SW480 (cell line): ENCODE data around the gene ANO3.
A peak's percentile ranks its signal among the peaks of the same experiment; 100 is the strongest.

Experiments used
- DNase-seq: peaks from one replicate; pipeline ENCODE4 v3.0.0-alpha.2; 2016; ENCODE audit warnings: low spot score

The ANO3 gene

GRCh38 chr11:26359055-26359454, 27.1 kb downstream of the ANO3 start:
- DNase-seq, result no peak

DNA sequence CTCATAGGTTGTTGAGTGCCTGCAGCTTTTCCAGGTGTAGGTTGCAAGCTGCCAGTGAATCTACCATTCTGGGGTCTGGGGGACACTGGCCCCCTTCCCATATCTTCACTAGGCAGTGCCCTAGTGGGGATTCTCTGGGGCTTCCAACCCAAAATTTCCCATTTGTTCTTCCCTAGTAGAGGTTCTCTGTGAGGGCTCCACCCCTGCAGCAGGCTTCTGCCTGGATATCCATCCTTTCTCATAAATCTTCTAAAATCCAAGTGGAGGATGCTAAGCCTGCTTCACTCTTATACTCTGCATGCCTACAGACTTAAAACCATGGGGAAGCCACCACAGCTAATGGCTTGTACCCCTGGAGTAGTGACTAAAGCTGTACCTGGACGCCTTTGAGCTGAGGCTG, 33.4 kb downstream of the ANO3 start:
- DNase-seq, result no peak

GRCh38 chr11:26377619-26378018, 45.7 kb downstream of the ANO3 start:
- DNase-seq, result no peak

GRCh38 chr11:26399336-26399735, 67.4 kb downstream of the ANO3 start:
- no peak for DNase-seq

GRCh38 chr11:26410706-26411366, 78.9 kb downstream of the ANO3 start:
- no peak for DNase-seq

DNA sequence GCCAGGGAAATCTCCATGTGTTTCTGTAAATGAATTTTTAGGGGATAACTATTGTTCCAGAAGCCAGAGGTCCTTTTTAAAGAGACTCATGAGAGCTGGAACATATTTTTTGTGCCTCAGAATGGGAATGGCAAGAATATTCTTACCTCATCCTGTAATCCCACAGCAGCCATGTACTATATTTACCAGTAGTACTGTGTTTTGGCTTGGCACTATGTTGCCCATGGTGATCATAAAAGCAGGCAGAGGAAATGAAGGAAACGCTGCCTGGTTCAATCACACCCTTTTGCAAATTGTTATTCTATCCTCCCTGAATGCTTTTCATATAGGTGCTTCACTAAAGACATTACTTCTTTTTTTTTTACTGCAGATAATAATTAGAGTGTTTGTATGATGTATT, 81.0 kb downstream of the ANO3 start:
- no peak for DNase-seq

DNA sequence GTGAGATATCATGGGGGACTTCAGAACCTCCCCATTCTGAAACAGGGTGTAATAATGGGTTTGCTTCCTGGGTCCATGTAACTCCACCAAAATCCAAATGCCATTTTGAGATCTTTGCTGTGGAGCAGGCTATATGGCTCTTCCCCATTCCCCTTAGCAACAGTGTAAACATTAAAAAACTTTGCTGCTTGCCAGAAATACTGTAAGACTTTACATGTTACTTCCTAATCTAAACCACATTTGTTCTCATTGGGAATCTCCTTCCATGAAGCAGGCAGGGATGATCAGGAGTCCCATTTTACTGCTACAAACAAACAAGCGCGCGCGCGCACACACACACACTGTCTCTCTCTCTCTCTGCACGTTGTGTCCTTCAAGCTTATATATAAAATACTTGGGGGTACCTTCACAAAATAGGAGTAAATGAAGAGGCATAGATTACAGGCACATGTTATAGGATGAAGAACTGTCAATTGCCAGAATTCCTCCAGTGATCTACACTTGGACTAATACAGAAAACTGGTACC, 86.5 kb downstream of the ANO3 start:
- no peak for DNase-seq

GRCh38 chr11:26420331-26420730, 88.4 kb downstream of the ANO3 start:
- DNase-seq, result no peak

GRCh38 chr11:26424255-26424654, 92.3 kb downstream of the ANO3 start:
- DNase-seq, result no peak

DNA sequence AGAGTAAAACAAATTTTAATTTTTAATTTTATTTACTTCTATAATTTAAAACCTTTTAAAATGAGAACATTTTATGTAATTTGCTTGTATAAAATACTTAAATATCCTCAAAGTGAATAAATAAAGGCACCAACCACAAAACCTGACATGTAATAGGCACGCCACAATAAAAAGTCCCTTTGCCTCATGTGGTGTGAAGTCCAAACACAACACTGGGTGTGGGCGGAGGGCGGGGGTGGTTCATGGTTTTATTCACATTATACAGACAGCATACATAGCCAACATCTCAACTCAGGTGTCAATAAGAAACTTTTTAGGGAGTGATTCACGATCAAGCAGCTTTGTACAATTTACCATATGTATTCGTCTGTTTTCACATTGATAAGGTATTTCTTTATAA, 107.9 kb downstream of the ANO3 start:
- DNase-seq, result peak; percentile 8

- no peak for DNase-seq
These were observed 110.2 kb downstream of the ANO3 start for GRCh38 chr11:26442131-26442530.

DNA sequence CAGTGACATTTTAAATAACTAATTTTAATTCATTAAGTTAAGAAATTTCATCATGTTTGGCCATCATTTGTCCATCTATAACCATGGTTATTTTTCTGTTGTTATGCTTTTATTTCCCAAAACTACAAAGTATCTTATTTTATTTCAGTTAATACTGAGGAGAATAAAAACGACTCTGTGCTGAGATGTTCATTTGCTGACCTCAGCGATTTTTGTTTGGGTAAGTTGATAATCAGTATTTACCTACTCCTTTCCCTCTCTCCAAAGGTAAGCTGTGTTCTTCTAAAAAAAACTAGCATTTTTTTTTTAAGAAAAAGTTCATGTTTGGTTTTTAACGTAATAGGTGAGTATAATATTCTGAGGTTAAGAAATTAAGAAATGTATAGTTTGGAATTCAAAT, 111.7 kb downstream of the ANO3 start:
- no peak for DNase-seq

GRCh38 chr11:26457636-26458035, 125.7 kb downstream of the ANO3 start:
- DNase-seq, result no peak

GRCh38 chr11:26465274-26465673, 133.3 kb downstream of the ANO3 start:
- DNase-seq, result no peak

DNA sequence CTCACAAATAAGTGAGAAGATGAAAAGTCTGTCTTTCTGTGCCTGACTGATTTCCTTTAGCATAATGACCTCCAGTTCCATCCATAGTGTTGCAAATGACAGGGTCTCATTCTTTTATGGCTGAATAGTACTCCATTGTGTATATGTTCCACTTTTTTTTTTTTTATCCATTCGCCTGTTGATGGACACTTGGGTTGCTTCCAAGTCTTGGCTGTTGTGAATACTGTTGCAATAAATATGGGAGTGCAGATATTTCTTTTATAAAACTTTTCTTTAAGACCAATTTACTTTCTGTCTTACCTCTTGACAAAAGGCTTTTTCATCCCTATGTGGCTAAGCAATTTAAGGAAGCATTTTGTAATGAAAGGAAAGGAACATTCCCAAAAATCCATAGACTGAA, 135.6 kb downstream of the ANO3 start:
- DNase-seq, result no peak

DNA sequence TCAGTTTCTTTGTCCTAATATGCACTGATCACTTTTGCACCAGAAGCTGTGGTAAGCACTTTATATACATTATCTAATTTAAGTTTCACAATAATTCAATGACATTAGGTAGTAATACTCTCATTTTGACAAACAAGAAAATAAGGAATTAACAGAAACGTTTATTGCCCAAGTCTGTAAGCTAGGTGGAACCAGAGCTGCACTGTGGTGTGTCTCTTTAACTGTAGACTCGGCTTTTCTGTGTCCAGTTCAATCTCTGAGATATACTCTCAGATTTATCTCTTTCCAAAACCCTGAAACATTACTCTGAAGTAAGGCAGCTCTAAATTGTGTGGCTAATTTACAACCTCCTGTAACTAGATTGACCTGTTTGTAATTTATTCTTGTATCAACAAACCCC, 139.1 kb downstream of the ANO3 start:
- DNase-seq, result no peak

- no peak for DNase-seq
These were observed 141.6 kb downstream of the ANO3 start for GRCh38 chr11:26473216-26474194.

DNA sequence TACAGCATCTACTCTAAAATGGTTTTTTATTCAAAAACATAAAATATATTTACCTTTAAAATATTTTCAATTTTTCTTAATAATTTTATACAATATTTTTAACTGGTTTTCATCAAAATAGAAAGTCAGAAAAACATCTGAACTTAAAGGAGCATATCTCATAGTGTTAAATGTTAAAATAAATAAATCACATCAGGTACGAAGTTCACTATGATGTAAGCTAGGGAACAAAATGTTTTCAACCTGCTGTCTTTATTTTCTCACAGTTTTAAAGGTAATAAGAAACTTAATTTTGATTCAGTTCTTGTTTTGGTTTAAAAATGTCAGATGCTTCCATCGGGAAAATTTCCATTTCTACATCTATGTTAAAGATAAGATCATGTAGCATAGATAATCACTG, 142.5 kb downstream of the ANO3 start:
- no peak for DNase-seq

GRCh38 chr11:26477396-26477795, 145.5 kb downstream of the ANO3 start:
- no peak for DNase-seq

DNA sequence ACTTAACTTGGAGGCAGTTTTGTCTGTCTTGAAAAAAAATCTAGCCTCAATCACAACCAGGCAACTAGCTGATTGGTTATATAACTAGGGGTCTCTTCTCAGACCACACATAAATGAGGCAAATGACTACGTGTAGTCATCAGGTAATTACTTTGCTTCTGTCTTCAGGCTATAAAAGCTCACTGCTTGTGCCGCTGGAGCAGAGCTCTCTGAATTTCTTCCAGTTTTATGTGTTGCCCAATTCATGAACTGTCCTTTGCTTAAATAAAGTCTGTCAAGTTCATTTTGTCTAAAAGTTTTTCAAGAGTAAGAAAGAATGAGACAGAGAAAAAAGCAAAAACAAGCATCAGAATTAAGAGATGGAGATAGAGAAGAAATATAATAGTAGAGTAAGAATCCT, 146.8 kb downstream of the ANO3 start:
- no peak for DNase-seq

DNA sequence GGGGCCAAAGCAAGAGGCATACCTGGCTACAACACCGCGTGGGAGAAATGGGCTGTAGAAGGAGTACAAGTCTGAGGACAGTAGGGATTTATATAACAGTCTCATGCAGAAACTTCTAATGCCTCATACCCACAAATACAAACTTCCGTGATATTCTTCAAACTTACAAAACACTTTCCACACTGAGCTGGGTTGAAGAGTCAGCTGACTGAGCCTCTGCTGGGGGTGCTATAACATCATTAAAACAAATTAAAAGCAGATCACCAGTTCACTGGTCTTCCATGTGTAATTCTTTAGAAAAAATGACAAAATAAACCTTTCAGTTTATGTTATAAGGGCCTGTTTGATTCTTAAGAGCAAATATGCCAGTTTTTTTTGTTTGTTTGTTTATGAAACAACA, 148.1 kb downstream of the ANO3 start:
- DNase-seq, result no peak

DNA sequence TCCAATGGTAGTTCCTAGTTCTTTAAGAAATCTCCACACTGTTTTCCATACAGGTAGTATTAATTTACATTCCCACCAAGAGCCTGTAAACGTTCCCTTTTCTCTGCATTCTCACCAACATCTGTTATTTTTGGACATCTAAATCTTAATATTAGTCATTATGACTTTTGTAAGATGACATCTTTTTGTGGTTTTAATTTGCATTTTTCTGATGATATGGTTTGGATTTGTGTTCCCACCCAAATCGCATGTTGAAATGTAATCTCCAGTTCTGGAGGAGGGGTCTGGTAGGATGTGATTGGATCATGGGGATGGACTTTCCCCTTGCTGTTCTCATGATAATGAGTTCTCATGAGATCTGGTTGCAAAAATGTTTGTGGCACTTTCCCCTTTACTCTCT, 151.2 kb downstream of the ANO3 start:
- no peak for DNase-seq

GRCh38 chr11:26490546-26490945, 158.6 kb downstream of the ANO3 start:
- no peak for DNase-seq
